Measurements from ENCODE around the gene RPL22L1. TPM values are rescaled to one million over a fixed set of nuclear protein-coding genes. Genes with fewer than 3 reads are reported as not detected.
"Not testable (repeated sequence)": the region's sequence is repeated elsewhere in the genome, so short reads cannot be mapped to it uniquely, and the experiment has no call there.

RPL22L1 gene
- total RNA-seq, 1 donor from 2014 or later = 56.7 TPM

DNA sequence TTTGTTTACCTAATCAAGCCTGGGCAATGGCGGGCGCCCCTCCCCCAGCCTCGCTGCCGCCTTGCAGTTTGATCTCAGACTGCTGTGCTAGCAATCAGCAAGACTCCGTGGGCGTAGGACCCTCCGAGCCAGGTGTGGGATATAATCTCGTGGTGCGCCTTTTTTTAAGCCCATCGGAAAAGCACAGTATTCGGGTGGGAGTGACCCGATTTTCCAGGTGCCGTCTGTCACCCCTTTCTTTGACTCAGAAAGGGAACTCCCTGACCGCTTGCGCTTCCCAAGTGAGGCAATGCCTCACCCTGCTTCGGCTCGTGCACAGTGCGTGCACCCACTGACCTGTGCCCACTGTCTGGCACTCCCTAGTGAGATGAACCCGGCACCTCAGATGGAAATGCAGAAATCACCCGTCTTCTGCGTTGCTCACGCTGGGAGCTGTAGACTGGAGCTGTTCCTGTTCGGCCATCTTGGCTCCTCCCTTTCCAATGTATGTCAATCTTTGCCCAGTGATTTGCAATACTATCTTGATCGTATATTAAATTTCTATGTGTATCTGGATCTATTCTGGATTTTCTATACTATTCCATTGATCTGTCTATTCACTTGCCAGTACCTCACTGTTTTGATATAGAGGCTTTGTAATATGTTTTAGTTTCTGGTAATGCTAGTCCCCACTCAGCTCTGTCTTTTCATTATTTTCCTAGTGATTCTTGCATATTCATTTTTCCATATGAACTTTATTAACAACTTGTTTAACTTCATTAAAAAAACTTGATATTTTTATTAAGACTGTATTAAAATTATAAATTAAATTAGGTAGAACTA is 14.3 kb upstream of the RPL22L1 start:
- intact Hi-C loops (cut with micrococcal nuclease) = not testable (repeated sequence)

DNA sequence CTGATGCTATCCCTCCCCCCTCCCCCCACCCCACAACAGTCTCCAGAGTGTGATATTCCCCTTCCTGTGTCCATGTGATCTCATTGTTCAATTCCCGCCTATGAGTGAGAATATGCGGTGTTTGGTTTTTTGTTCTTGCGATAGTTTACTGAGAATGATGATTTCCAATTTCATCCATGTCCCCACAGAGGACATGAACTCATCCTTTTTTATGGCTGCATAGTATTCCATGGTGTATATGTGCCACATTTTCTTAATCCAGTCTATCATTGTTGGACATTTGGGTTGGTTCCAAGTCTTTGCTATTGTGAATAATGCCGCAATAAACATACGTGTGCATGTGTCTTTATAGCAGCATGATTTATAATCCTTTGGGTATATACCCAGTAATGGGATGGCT is 8.7 kb upstream of the RPL22L1 start:
- intact Hi-C loops (cut with micrococcal nuclease) = not testable (repeated sequence)

DNA sequence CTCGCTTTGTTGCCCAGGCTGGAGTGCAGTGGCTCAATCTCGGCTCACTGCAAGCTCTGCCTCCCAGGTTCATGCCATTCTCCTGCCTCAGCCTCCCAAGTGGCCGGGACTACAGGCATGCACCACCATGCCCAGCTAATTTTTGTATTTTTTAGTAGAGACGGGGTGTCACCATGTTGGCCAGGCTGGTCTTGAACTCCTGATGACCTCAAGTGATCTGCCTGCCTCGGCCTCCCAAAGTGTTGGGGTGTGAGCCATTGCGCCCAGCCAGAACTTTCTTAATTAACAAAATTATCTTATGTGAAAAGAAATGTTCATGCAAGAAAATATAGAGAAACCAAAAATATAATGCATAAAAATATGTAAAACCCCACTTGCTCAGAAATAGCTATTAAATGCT is 7.3 kb upstream of the RPL22L1 start:
- intact Hi-C loops (cut with micrococcal nuclease) = not testable (repeated sequence)

DNA sequence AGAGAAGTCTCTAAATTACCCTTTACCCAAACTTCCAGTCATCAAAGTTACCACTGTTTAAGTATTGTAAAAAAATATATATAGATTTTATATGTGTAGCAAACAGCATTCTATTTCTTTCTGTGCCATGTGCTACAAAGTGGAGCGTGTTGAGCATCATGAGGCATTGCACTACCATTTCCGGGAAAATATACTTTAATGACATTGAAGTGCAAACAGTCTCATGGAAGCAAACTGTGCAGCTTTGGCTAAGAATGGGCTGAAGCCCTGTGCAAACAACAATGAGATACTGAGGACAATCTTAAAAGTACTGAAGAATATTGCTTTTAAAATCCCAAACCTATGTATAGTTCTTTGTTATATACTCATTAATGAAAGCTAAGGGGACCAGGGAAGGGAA is 6.5 kb upstream of the RPL22L1 start:
- intact Hi-C loops (cut with micrococcal nuclease) = no loop called here

DNA sequence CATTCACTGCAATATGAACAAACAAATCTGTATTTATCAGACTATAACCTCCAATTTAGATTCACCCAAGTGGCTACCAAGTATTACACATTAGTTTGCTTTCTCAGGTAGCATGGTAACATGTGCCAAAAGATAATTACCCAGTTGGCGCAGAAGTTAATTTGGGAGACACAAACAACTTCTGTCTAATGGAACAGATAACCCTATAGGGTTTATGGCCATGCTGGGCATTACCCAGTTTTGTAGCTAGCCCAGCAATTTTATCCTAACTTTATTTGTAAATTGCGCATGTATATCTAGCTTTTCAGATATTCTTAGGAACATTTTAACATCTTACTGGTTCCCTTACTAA is 780 bp downstream of the RPL22L1 start:
- intact Hi-C loops (cut with micrococcal nuclease) = loop anchor here (5.0 kb wide), 1 partner anchor 1207 kb away; the partner anchor contains the start of gene MECOM

DNA sequence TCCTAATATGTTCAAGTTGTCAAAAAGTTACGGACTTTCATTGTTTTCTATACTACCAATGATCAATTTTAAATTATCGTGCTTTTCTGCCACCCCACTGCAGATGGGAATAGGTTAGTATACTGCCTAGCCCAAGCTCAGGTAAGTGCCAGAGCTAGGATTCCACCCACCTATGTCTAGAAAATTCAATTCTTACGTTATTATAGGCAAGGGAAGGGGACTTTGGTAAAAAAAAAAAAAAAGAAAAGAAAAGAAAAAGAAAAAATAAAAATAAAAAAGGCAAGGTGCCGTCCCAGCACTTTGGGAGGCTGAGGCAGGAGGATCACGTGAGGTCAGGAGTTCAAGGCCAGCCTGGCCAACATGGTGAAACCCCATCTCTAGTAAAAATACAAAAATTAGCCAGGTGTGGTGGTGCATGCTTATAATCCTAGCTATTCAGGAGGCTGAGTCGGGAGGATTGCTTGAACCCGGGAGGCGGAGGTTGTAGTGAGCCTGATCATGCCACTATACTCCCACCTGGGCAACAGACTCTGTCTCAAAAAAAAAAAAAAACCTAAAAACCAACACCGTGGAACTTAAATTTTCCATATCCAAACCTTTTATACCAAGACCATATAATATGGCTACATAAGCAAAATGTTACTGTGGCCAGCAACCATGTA is 1.3 kb downstream of the RPL22L1 start:
- intact Hi-C loops (cut with micrococcal nuclease) = loop anchor here (5.0 kb wide), 1 partner anchor 1206 kb away; the partner anchor contains the start of gene MECOM

DNA sequence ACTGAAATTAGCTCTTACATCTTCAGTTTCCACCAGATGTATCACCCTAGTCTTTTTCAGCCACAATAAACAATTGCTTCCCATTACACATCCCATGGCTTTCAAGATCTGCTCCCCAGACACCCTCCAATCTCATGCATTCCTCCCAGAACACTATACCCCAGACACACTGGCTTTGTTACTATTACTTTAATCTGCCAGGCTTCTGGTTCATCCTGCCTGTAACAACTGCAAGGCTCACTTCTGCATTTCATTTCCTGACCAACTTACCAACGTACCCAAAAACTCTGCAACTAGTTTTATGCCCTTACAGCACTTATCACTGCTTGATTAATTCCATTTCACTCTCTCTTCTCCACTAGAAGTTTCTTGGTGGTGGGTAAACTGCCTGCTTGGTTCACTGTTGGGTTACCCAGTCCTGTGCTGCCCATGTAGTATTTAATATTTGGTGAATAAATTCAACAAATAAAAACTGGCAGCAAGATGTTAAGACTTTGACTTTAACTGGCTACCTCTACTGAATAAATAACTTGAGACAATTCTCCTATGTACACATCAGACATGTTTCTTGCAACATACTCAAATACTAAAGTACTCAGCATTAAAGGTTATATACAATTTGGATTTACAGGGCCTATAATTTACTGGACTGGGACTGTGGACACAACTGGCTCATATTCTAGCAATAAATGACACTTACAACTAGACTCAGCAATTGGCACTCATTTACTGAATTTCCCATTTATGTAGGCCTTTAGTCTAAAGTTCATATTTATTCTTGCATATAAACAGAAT is 2.7 kb downstream of the RPL22L1 start:
- intact Hi-C loops (cut with micrococcal nuclease) = loop anchor here (5.0 kb wide), 1 partner anchor 1205 kb away; the partner anchor contains the start of gene MECOM

DNA sequence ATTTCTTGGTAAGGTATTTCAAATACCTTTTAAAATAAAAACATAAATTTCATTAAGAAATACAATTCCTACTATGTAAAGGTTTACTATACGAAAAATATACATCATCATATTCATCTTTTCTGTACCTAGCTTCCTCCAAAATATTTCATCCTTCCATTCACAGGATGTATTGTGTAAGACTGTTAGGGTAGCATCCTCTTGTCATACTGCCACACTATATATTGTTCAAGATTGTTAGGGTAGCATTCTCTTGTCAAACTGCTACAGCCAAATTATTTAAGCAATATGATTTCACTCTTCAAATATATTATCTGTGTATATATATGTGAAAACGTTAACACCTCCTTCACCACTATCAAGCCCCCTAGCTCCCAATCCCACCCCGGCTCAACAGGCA is 3.5 kb downstream of the RPL22L1 start:
- intact Hi-C loops (cut with micrococcal nuclease) = loop anchor here (5.0 kb wide), 1 partner anchor 1204 kb away; the partner anchor contains the start of gene MECOM

DNA sequence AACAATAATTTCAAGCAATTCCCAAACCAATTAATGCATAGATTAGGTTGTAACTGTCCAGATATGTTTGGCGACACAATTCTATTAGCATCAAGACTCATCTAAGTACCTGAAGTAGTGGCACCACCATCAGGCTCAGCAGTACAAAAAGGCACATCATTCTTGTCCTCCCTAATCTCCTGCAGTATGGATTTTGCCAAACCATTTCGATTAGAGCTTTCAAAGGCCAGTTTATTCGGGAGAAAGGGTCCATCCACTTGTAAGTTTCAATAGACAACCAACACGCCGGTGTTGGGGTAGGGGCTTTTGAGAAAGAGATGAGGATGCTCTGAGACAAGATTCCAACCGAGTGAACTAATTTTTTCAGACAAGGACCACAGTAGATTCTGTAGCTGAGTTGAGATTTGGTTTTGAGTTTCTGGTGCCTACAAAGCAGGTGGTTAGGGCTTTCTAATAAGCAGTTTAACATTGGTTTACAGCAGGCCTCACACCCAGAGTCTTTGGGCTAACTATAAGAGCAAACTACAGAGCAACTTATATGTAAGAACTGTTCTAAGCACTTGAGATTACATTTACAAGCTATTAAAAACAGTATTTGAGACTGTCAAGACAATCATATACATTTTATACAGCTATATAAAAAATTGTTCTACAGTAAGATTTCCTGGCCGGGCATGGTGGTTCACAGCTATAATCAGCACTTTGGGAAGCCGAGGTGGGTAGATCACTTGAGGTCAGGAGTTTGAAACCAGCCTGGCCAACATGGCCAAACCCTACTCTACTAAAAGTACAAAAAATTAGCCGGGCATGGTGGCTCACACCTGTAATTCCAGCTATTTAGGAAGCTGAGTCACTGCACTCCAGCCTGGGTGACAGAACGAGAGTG is 4.5 kb downstream of the RPL22L1 start:
- intact Hi-C loops (cut with micrococcal nuclease) = loop anchor here (5.0 kb wide), 1 partner anchor 1203 kb away; the partner anchor contains the start of gene MECOM

DNA sequence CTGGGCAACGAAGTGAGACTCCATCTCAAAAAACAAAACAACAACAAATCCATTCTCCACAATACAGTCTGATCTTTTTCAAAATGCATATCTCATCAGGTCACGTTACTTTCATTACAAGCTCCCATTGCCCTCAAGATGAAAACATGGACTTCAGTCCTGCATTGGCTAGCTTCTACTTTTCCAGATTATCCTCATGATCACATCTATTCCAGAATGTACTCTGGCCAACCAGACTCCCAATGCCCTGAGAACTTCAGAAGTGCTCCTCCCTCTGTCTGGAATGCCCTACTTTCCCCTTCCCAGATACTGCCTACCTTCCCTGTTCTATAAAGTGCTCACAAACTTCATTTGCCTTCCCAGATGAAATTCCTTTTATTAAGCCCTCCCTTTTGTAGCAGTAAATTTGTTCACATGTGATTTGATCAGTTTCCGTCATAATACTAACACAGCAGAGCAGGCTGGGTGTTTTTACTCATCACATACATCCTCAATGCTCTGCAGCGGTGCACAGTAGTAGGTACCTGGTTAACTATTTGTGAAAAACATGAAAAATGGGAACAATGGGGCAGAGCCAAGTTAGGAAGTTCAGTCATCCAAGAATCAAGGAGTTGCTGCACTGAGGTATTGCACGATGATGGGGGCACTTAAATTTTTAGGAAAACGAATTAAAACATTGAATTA is 5.3 kb downstream of the RPL22L1 start:
- intact Hi-C loops (cut with micrococcal nuclease) = loop anchor here (5.0 kb wide), 1 partner anchor 1202 kb away; the partner anchor contains the start of gene MECOM

DNA sequence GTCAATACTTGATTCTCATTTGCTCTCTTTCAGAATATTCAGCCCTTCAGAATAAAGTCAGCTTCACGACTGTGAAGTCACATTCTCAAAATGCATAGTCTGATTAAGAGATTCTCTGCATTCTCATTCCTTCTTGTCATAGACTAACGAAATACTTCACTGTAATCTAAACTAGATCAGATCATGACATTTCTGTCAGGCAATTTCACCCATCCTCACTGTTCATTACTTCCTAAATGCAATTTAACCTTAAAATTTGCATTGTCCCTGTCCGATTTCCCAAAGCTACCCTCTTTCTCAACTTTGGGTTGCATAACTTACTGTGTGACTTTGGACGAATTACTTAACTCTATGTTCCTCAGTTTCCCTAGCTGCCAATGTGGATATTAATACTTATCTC is 6.2 kb downstream of the RPL22L1 start:
- intact Hi-C loops (cut with micrococcal nuclease) = no loop called here

DNA sequence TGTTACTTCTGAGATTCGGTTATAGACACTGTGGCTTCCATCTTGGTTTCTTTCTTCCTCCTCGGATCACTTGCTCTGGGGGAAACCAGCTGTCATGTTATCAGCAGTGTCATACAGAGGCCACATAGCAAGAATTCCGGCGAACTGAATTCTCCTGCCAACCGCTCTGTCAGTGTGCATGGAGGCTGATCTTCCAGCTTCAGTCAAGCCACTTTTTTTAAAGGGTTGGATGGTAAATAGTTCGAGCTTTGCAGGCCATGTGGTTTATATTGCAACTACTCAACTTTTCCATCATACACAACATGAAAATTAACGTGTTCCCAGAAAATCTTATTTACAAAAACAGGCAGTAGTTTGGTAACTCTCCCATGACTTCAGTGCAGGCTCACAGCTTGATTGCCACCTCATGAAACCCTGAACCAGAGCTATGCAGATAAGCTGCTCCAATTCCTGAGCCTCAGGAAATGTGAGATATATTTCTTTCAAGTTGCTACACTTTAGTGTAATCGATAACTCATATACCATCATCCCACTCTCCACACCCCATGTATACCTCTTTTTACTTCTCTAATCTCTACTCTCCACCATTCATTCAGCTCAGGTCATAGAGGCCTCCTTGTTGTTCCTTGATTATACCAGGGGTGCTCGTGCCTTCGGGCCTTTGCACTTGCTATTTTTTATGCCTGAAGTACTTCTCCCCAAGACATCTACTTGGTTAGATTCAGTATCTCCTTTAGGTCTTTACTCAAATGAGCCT is 7.2 kb downstream of the RPL22L1 start:
- intact Hi-C loops (cut with micrococcal nuclease) = no loop called here

DNA sequence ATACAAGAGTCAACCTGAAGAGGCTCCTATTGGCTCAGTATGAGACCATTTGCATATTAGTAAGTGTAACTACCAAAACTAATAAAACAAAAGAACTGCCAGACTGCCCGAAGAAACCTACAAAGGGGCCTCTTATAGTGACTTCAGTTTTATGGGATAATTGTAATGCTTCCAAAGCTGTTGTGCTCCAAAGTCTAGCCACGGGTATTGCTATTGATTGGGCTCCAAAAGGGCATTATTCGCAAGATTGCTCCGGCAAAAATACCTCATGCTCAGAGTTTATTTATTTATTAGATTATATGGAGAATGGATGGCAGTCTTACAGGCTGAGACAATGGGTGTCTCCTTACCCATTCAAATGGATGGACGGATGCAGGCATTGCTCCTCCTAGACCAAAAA is 11.4 kb downstream of the RPL22L1 start:
- intact Hi-C loops (cut with micrococcal nuclease) = no loop called here

DNA sequence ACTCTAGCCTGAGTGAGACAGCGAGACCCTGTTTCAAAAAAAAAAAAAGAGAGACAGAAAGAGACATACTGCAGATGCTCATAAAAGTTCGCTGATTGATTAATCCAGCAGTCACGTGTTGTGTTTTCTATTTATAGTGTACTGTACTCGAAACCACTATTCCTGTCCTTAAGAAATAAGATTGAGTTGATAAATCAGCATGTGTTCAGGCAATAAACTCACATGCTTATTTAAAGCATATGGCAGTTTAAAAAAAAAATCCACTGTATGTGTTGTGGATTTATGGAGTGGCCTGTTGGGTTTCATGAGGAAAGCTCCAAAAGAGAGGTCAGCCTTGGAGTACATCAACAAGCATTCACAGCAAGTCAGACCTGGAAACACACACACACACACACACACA is 17.7 kb downstream of the RPL22L1 start:
- intact Hi-C loops (cut with micrococcal nuclease) = no loop called here

DNA sequence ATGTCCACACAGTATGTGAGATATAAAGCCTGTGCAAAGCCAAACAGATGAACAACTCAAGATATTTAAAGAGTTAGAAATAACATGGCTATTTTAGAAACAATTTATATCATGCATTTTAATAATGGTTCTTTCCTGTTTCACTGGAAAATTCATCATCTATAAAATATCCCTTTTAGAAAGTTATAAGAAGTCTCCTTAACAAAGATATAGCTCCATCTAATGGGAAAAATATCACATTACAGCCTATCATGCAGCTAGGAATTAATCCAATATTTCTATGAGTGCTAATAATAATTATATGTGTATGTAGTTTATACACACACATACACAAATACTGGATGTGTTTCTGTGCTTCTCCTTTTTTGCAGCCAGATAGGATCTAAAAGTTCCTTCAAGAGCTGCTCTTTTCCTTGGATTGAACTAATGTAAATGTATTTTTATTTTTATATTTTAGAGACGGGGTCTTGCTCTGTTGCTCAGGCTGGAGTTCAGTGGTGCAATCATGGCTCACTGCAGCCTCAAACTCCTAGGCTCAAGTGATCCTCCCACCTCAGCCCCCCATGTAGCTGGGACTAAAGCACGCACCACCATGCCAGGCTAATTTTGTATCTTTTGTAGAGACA is 21.6 kb downstream of the RPL22L1 start:
- intact Hi-C loops (cut with micrococcal nuclease) = no loop called here

DNA sequence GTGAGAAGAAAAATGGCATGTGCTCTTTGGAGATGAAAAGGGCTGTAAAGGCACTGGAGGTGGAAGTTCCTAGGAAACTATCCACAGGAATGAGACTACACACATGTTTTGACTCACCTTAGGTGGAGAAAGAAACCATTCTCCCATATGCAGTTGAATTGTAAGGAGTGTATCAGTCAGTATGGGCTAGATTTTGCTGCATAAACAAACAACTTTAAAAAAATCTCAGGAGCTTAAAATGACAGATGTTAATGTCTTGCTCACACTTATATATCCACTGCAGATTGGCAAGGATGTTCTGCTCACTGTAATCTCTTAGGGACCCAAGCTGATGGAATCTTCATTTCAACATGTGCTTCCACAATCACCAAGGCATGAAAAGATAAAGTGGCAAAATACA is 25.6 kb downstream of the RPL22L1 start:
- intact Hi-C loops (cut with micrococcal nuclease) = no loop called here

DNA sequence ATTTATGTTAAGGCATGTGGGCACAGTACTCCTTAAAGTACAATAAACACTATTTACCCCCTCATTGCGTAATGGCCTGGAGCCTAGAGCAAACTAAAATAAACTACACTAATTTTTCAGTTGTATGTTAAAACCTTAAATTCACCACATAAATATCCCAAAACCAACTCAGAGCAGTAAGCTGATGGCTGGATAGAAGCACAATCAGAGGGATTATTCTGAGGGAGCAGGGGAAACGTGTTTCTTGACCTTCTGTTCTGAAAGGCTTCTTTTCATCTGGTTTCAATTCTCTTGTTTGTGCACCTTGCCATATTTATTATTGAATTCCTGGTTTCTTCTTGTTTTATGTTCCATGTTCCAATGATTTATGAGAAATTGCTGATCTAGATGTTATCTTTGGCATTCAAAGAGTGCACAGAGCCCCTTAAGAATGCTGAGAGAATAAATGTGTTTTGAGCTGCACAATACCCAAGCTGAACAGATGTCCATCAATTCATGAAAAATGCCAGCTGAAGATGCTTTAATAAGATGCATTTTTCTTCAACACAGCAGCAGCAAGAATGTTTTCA is 29.6 kb downstream of the RPL22L1 start:
- intact Hi-C loops (cut with micrococcal nuclease) = no loop called here

DNA sequence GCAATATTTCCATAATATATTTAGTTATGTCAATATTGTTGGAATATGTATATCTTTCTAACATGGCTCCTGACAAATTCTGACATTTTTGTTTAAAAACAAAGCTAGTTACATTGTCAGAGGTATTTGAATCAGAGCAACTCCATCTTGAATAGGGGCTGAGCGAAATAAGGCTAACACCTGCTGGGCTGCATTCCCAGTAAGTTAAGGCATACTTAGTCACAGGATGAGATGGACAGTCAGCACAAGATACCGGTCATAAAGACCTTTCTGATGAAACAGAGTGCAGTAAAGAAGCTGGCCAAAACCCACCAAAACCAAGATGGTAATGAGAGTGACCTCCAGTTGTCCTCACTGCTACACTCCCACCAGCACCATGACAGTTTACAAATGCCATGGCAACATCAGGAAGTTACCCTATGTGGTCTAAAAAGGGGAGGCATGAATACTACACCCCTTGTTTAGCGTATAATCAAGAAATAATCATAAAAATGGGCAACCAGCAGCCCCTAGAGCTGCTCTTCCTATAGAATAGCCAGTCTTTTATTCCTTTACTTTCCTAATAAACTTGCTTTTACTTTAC is 30.4 kb downstream of the RPL22L1 start:
- intact Hi-C loops (cut with micrococcal nuclease) = no loop called here

Data from T-helper 1 cell treated with Interleukin-12 subunit alpha and Interleukin-12 subunit beta and Interleukin-4 antibody, amounts not matched to agents 30 ng/mL and 1 ng/mL, for 36 hours (primary cell).